Measurements from ENCODE around the gene CD47. TPM values are rescaled to one million over a fixed set of nuclear protein-coding genes. Genes with fewer than 3 reads are reported as not detected.

The CD47 gene
- total and polyA plus RNA-seq, 2 of the 13 experiments (the other 11 are each of a cell fraction or from before 2014, with no cell fraction given), result 3.3 to 6.5 TPM

DNA sequence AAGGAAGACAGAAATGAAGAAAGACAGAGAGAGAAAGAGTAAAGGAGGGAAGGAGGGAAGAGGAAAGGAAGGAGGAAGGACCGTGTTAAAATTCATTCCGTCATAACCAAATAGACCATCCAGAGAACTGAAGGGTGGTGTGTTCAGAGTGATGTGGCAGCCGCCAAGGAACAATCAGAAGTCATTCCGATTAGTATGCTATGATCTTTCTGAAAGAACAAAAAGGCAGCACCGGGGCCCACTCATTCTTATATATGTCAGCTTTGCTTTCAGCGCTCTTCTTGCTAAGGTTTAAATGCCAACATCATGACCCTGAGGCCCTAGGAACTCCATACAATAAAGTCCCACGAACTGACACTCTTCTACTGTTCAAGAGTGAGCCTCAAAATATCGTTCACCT lies 78.5 kb downstream of the CD47 start:
- Histone ChIP-seq H2AFZ (ENCODE audit: low read length) (no peak overlapping the region), H3K9me3 (ENCODE audit: low read length) (no peaks in the 10 kb centered on the region), H3K9ac (ENCODE audit: insufficient read depth, low read depth, low read length) (no peak overlapping the region), H3K27ac (ENCODE audit: extremely low read length, insufficient read depth, low read length) (no peak overlapping the region), H3K27me3 (ENCODE audit: control insufficient read depth in 1 of 2, insufficient read depth in 2 of 2, low read length in 2 of 2) (0 out of 5 replicates have a peak, but pooled peaks cover 0 to 3% of the 10 kb centered on the region in 2 experiments), H3K4me2 (ENCODE audit: low read depth, low read length) (no peak overlapping the region), H3K36me3 (replicated peaks in 1 of 2; ENCODE audit: control insufficient read depth in 1 of 2, insufficient read depth in 2 of 2, low read length in 2 of 2) (no peaks in the 10 kb centered on the region), H4K20me1 (ENCODE audit: insufficient read depth, low read length) (no peaks in the 10 kb centered on the region), H3K4me3 (replicated peaks in 1 of 3; ENCODE audit: insufficient read depth in 1 of 3, low read depth in 2 of 3, low read length in 3 of 3) (no peak overlapping the region), H3K79me2 (ENCODE audit: insufficient read depth, low read length) (no peaks in the 10 kb centered on the region), H3K4me1 (ENCODE audit: insufficient read depth, low read length) (no peaks in the 10 kb centered on the region)
- ChIA-PET POLR2A (no interaction called here), CTCF (ENCODE audit: low intra/inter-chr PET ratio, low total read pairs) (no interaction called here)
- ATAC-seq (no peak), FAIRE-seq (no peak), DNase-seq (ENCODE audit: low spot score) (no peak)
- TF ChIP-seq ZBTB33 (CRISPR knock-in tag; IDR thresholded peaks at IDR 0.05) (no peak), RAD51 (IDR thresholded peaks at IDR 0.05; ENCODE audit: borderline replicate concordance) (no peak), ZNF567 (CRISPR knock-in tag; IDR thresholded peaks at IDR 0.05; ENCODE audit: borderline replicate concordance) (no peak), ZNF674 (CRISPR knock-in tag; IDR thresholded peaks at IDR 0.05; ENCODE audit: low read depth) (no peak), MIXL1 (CRISPR knock-in tag; IDR thresholded peaks at IDR 0.05) (no peak), ZFP91 (CRISPR knock-in tag; IDR thresholded peaks at IDR 0.05; ENCODE audit: borderline replicate concordance) (no peak), RARA (CRISPR knock-in tag; IDR thresholded peaks at IDR 0.05) (no peak)
- TF ChIP-seq, protein P1, sequence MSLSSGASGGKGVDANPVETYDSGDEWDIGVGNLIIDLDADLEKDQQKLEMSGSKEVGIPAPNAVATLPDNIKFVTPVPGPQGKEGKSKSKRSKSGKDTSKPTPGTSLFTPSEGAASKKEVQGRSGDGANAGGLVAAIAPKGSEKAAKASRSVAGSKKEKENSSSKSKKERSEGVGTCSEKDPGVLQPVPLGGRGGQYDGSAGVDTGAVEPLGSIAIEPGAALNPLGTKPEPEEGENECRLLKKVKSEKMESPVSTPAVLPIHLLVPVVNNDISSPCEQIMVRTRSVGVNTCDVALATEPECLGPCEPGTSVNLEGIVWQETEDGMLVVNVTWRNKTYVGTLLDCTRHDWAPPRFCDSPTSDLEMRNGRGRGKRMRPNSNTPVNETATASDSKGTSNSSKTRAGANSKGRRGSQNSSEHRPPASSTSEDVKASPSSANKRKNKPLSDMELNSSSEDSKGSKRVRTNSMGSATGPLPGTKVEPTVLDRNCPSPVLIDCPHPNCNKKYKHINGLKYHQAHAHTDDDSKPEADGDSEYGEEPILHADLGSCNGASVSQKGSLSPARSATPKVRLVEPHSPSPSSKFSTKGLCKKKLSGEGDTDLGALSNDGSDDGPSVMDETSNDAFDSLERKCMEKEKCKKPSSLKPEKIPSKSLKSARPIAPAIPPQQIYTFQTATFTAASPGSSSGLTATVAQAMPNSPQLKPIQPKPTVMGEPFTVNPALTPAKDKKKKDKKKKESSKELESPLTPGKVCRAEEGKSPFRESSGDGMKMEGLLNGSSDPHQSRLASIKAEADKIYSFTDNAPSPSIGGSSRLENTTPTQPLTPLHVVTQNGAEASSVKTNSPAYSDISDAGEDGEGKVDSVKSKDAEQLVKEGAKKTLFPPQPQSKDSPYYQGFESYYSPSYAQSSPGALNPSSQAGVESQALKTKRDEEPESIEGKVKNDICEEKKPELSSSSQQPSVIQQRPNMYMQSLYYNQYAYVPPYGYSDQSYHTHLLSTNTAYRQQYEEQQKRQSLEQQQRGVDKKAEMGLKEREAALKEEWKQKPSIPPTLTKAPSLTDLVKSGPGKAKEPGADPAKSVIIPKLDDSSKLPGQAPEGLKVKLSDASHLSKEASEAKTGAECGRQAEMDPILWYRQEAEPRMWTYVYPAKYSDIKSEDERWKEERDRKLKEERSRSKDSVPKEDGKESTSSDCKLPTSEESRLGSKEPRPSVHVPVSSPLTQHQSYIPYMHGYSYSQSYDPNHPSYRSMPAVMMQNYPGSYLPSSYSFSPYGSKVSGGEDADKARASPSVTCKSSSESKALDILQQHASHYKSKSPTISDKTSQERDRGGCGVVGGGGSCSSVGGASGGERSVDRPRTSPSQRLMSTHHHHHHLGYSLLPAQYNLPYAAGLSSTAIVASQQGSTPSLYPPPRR (CRISPR knock-in tag; IDR thresholded peaks at IDR 0.05; ENCODE audit: borderline replicate concordance), result no peak
- TF ChIP-seq, protein P2, sequence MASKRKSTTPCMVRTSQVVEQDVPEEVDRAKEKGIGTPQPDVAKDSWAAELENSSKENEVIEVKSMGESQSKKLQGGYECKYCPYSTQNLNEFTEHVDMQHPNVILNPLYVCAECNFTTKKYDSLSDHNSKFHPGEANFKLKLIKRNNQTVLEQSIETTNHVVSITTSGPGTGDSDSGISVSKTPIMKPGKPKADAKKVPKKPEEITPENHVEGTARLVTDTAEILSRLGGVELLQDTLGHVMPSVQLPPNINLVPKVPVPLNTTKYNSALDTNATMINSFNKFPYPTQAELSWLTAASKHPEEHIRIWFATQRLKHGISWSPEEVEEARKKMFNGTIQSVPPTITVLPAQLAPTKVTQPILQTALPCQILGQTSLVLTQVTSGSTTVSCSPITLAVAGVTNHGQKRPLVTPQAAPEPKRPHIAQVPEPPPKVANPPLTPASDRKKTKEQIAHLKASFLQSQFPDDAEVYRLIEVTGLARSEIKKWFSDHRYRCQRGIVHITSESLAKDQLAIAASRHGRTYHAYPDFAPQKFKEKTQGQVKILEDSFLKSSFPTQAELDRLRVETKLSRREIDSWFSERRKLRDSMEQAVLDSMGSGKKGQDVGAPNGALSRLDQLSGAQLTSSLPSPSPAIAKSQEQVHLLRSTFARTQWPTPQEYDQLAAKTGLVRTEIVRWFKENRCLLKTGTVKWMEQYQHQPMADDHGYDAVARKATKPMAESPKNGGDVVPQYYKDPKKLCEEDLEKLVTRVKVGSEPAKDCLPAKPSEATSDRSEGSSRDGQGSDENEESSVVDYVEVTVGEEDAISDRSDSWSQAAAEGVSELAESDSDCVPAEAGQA (IDR thresholded peaks at IDR 0.05; ENCODE audit: low read depth), result no peak
- TF ChIP-seq, protein P2 (CRISPR knock-in tag; IDR thresholded peaks at IDR 0.05; ENCODE audit: borderline replicate concordance), result no peak
- no TSS peak for BruUV-seq (replicated peaks)
- in situ Hi-C loops (cut with HindIII; ENCODE audit: extremely low pct_ligation_motif_present, low pct_unique_long_range_greater_than_20kb) (no loop called here), intact Hi-C loops (cut with micrococcal nuclease; ENCODE audit: unreplicated experiment) (no loop called here)
- 31% methylated on average over 7 of the region's 8 CpGs for WGBS (ENCODE audit: low lambda C conversion rate)
